IPS-NIHi7 (cell line): Measurements from ENCODE around the gene CCR7.
A peak's percentile ranks its signal among the peaks of the same experiment; 100 is the strongest.
"Not testable (repeated sequence)": the region's sequence is repeated elsewhere in the genome, so short reads cannot be mapped to it uniquely, and the experiment has no call there.

Experiments used
- DNase-seq: peaks from one replicate; pipeline ENCODE4 v3.0.0; 2012; ENCODE audit warnings: mixed read lengths; ENCODE audit errors: extremely low spot score

The CCR7 gene

GRCh38 chr17:40597556-40598300 is 32.5 kb upstream of the CCR7 start:
- no peak for DNase-seq

- no peak for DNase-seq
These were observed 31.9 kb upstream of the CCR7 start for GRCh38 chr17:40597156-40597555.

GRCh38 chr17:40596261-40596919 is 31.1 kb upstream of the CCR7 start:
- peak; percentile 29 for DNase-seq

- no peak for DNase-seq
These were observed 25.5 kb upstream of the CCR7 start for GRCh38 chr17:40590742-40591141.

- DNase-seq, result no peak
These were observed 23.3 kb upstream of the CCR7 start for GRCh38 chr17:40588552-40588951.

- DNase-seq, result not testable (repeated sequence)
These were observed 21.0 kb upstream of the CCR7 start for GRCh38 chr17:40586264-40586663.

- DNase-seq, result not testable (repeated sequence)
These were observed 19.7 kb upstream of the CCR7 start for GRCh38 chr17:40584950-40585349.

GRCh38 chr17:40582328-40582901 is 17.1 kb upstream of the CCR7 start:
- peak; percentile 9 for DNase-seq

GRCh38 chr17:40580140-40580539 is 14.9 kb upstream of the CCR7 start:
- DNase-seq, result no peak

GRCh38 chr17:40579471-40579870 is 14.2 kb upstream of the CCR7 start:
- DNase-seq, result no peak

GRCh38 chr17:40577611-40578065 is 12.4 kb upstream of the CCR7 start:
- DNase-seq, result no peak

- peak; percentile 5 for DNase-seq
These were observed 11.0 kb upstream of the CCR7 start for GRCh38 chr17:40576113-40576740.

GRCh38 chr17:40574292-40574691 is 9.0 kb upstream of the CCR7 start:
- no peak for DNase-seq

GRCh38 chr17:40572245-40572993 is 7.1 kb upstream of the CCR7 start:
- DNase-seq, result not testable (repeated sequence)

GRCh38 chr17:40568074-40568836 is 3.0 kb upstream of the CCR7 start:
- no peak for DNase-seq

GRCh38 chr17:40567377-40567776 is 2.1 kb upstream of the CCR7 start:
- no peak for DNase-seq

GRCh38 chr17:40565769-40566409 is 617 bp upstream of the CCR7 start:
- no peak for DNase-seq

- no peak for DNase-seq
These were observed 933 bp downstream of the CCR7 start for GRCh38 chr17:40564195-40564882.

- DNase-seq, result no peak
These were observed 1.8 kb downstream of the CCR7 start for GRCh38 chr17:40563220-40564052.
